Measurements from ENCODE around the gene CFB. TPM values are rescaled to one million over a fixed set of nuclear protein-coding genes. Genes with fewer than 3 reads are reported as not detected.

Gene CFB
- total RNA-seq, 1 experiment from 2014 or later: not detected

- no TSS peak for BruUV-seq (replicated peaks)
- Histone ChIP-seq H3K27me3 (ENCODE audit: low read length) (no peaks in the 10 kb centered on the region), H3K9me3 (ENCODE audit: low read length) (no peaks in the 10 kb centered on the region), H3K36me3 (ENCODE audit: low read depth, low read length) (no peaks in the 10 kb centered on the region), H3K4me2 (ENCODE audit: low read length) (no peak overlapping the region), H3K9me2 (replicated peaks; ENCODE audit: low read length) (no peaks in the 10 kb centered on the region), H3F3A (ENCODE audit: low read length, unreplicated experiment) (no peaks in the 10 kb centered on the region), H3K4me3 (ENCODE audit: low read length) (no peak overlapping the region), H3K79me2 (ENCODE audit: low read length) (no peaks in the 10 kb centered on the region), H2AFZ (ENCODE audit: low read length) (no peak overlapping the region), H4K20me1 (ENCODE audit: low read length) (no peaks in the 10 kb centered on the region), H3K4me1 (ENCODE audit: insufficient read depth, low read length) (no peaks in the 10 kb centered on the region), H3K9ac (ENCODE audit: low read length) (no peak overlapping the region), H3K27ac (ENCODE audit: low read length) (no peak overlapping the region)
- DNase-seq (no peak), ATAC-seq (no peak)
- intact Hi-C loops (cut with micrococcal nuclease): no loop called here
- ChIA-PET CTCF (no interaction called here), POLR2A (ENCODE audit: unreplicated experiment) (no interaction called here)
- TF ChIP-seq CTCF (conservative IDR thresholded peaks at IDR 0.05; ENCODE audit: low read depth, low read length) (no peak), EZH2phosphoT487 (IDR thresholded peaks at IDR 0.05; ENCODE audit: borderline replicate concordance, low read length) (no peak), EZH2 (IDR thresholded peaks at IDR 0.05; ENCODE audit: low read length, unreplicated experiment) (no peak)
These were observed 12.4 kb upstream of the CFB start for GRCh38 chr6:31933537-31933936.

- Histone ChIP-seq H3K4me2 (ENCODE audit: low read length) (no peak overlapping the region), H3K4me3 (ENCODE audit: low read length) (no peak overlapping the region), H3F3A (ENCODE audit: low read length, unreplicated experiment) (no peaks in the 10 kb centered on the region), H3K9me3 (ENCODE audit: low read length) (no peaks in the 10 kb centered on the region), H3K9ac (ENCODE audit: low read length) (no peak overlapping the region), H3K27ac (ENCODE audit: low read length) (no peak overlapping the region), H3K9me2 (replicated peaks; ENCODE audit: low read length) (no peaks in the 10 kb centered on the region), H2AFZ (ENCODE audit: low read length) (no peak overlapping the region), H3K4me1 (ENCODE audit: insufficient read depth, low read length) (peaks cover 1% of the 10 kb centered on the region; the same call in 1 of the 2 replicates), H3K27me3 (ENCODE audit: low read length) (no peaks in the 10 kb centered on the region), H4K20me1 (ENCODE audit: low read length) (no peaks in the 10 kb centered on the region), H3K79me2 (ENCODE audit: low read length) (no peaks in the 10 kb centered on the region), H3K36me3 (ENCODE audit: low read depth, low read length) (no peaks in the 10 kb centered on the region)
- no TSS peak for BruUV-seq (replicated peaks)
- ChIA-PET CTCF (no interaction called here), POLR2A (ENCODE audit: unreplicated experiment) (no interaction called here)
- no peak for DNase-seq
- intact Hi-C loops (cut with micrococcal nuclease): no loop called here
- no peak for ATAC-seq
- no peak for TF ChIP-seq EZH2phosphoT487 (IDR thresholded peaks at IDR 0.05; ENCODE audit: borderline replicate concordance, low read length)
- no peak for TF ChIP-seq CTCF (conservative IDR thresholded peaks at IDR 0.05; ENCODE audit: low read depth, low read length)
- no peak for TF ChIP-seq EZH2 (IDR thresholded peaks at IDR 0.05; ENCODE audit: low read length, unreplicated experiment)
These were observed 10.9 kb upstream of the CFB start for GRCh38 chr6:31935021-31935420.

GRCh38 chr6:31935823-31936222, 10.1 kb upstream of the CFB start:
- Histone ChIP-seq H3K4me3 (ENCODE audit: low read length) (no peak overlapping the region), H2AFZ (ENCODE audit: low read length) (no peak overlapping the region), H3F3A (ENCODE audit: low read length, unreplicated experiment) (no peaks in the 10 kb centered on the region), H3K9me2 (replicated peaks; ENCODE audit: low read length) (no peaks in the 10 kb centered on the region), H3K4me2 (ENCODE audit: low read length) (no peak overlapping the region), H3K36me3 (ENCODE audit: low read depth, low read length) (no peaks in the 10 kb centered on the region), H3K79me2 (ENCODE audit: low read length) (no peaks in the 10 kb centered on the region), H3K27ac (ENCODE audit: low read length) (no peak overlapping the region), H4K20me1 (ENCODE audit: low read length) (no peaks in the 10 kb centered on the region), H3K4me1 (ENCODE audit: insufficient read depth, low read length) (peaks cover 5% of the 10 kb centered on the region; the same call in 1 of the 2 replicates), H3K9ac (ENCODE audit: low read length) (no peak overlapping the region), H3K9me3 (ENCODE audit: low read length) (no peaks in the 10 kb centered on the region), H3K27me3 (ENCODE audit: low read length) (no peaks in the 10 kb centered on the region)
- no peak for TF ChIP-seq EZH2phosphoT487 (IDR thresholded peaks at IDR 0.05; ENCODE audit: borderline replicate concordance, low read length)
- TF ChIP-seq EZH2 (IDR thresholded peaks at IDR 0.05; ENCODE audit: low read length, unreplicated experiment): no peak
- no peak for TF ChIP-seq CTCF (conservative IDR thresholded peaks at IDR 0.05; ENCODE audit: low read depth, low read length)
- ChIA-PET CTCF (no interaction called here), POLR2A (ENCODE audit: unreplicated experiment) (no interaction called here)
- ATAC-seq (no peak), DNase-seq (no peak)
- BruUV-seq (replicated peaks): no TSS peak
- intact Hi-C loops (cut with micrococcal nuclease): no loop called here
